Fibroblast of the aortic adventitia (primary cell): ENCODE measurements around the gene USH2A. TPM values are rescaled to one million over a fixed set of nuclear protein-coding genes. Genes with fewer than 3 reads are reported as not detected.

Experiments used
- DNase-seq: peaks from one replicate; pipeline ENCODE4 v3.0.0-alpha.2; 2010; ENCODE audit warnings: low read depth
- H3K4me3 ChIP-seq: 2 replicates; pipeline ENCODE4 v1.5.1; 2011; ENCODE audit warnings: low read depth, mild to moderate bottlenecking, control low read depth, low read length, moderate library complexity
- total RNA-seq: library from RNA; depleted of rRNA; stranded (reverse); fragments of >200 nt; gene quantifications from 2 replicates; pipeline ENCODE4 v1.2.3, GENCODE V29; 2012; ENCODE audit warnings: low replicate concordance
- TF ChIP-seq, protein P1 (sequence below): IDR thresholded peaks from 2 replicates; pipeline ENCODE4 v1.5.1; 2011; ENCODE audit warnings: mild to moderate bottlenecking, low read length, control low read depth, inconsistent platforms; ENCODE audit not compliant: insufficient read depth

Gene USH2A
- total RNA-seq, 1 donor: under 0.01 TPM

GRCh38 chr1:216238844-216239243, 184.4 kb downstream of the USH2A start:
- DNase-seq: no peak
- TF ChIP-seq, protein P1, sequence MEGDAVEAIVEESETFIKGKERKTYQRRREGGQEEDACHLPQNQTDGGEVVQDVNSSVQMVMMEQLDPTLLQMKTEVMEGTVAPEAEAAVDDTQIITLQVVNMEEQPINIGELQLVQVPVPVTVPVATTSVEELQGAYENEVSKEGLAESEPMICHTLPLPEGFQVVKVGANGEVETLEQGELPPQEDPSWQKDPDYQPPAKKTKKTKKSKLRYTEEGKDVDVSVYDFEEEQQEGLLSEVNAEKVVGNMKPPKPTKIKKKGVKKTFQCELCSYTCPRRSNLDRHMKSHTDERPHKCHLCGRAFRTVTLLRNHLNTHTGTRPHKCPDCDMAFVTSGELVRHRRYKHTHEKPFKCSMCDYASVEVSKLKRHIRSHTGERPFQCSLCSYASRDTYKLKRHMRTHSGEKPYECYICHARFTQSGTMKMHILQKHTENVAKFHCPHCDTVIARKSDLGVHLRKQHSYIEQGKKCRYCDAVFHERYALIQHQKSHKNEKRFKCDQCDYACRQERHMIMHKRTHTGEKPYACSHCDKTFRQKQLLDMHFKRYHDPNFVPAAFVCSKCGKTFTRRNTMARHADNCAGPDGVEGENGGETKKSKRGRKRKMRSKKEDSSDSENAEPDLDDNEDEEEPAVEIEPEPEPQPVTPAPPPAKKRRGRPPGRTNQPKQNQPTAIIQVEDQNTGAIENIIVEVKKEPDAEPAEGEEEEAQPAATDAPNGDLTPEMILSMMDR: no peak

GRCh38 chr1:216237927-216238542, 185.2 kb downstream of the USH2A start:
- no peak for DNase-seq
- H3K4me3 ChIP-seq: no peak overlapping the region
- TF ChIP-seq, protein P1: no peak

More at GRCh38 chr1:216238844-216239243, 184.4 kb downstream of the USH2A start:
- H3K4me3 ChIP-seq: no peak overlapping the region

DNA sequence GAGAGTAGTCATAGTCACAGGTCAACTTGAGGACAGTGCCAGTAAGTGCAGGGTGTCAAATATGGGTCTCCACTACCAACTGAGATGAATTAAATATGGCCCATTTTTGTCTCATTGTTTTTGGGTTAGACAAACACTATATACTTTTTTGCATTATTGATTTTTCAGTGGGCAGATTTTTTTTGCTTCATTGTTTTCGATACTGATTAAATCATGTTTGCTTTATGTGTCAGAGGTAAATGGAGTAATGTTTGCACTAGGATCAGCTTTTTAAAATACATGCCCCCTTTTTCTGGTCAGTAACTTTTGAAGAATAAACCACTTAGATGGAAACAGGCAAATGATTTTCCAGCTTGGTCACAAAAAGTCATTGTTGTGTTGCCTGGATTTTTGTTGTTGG, 199.0 kb downstream of the USH2A start:
- TF ChIP-seq, protein P1: no peak
- no peak overlapping the region for H3K4me3 ChIP-seq
- no peak for DNase-seq

DNA sequence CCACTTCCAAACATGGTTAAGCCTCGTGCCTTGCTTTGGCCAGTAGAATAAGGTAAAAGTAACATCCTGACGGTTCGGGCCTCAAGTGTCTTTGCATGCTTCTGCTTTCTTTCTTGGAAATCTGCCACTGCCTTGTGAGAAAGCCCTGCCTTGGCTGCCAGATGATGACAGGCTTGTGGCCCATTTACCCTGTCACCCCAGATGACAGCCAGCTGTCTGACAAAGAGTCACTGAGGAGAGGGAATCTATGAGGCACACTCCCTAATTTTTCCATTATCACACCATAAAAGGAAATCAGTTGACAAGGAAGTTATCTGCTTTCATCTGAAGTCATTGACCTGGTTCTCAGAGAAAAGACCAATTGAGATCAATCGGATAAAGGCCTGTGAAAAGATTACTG, 199.8 kb downstream of the USH2A start:
- TF ChIP-seq, protein P1: no peak
- no peak for DNase-seq
- H3K4me3 ChIP-seq: no peak overlapping the region

- no peak for DNase-seq
- TF ChIP-seq, protein P1: no peak
Observed at GRCh38 chr1:216222288-216222687, 201.0 kb downstream of the USH2A start.

GRCh38 chr1:216221260-216221700, 202.0 kb downstream of the USH2A start:
- TF ChIP-seq, protein P1: peak; percentile 83
- H3K4me3 ChIP-seq: peak overlapping the region; percentile 69
- peak; percentile 78 for DNase-seq

More at GRCh38 chr1:216222288-216222687, 201.0 kb downstream of the USH2A start:
- no peak overlapping the region for H3K4me3 ChIP-seq

GRCh38 chr1:216216305-216216704, 206.9 kb downstream of the USH2A start:
- no peak overlapping the region for H3K4me3 ChIP-seq
- TF ChIP-seq, protein P1: no peak
- no peak for DNase-seq
